MCF 10A (cell line): ENCODE measurements around the gene INHBE. TPM values are rescaled to one million over a fixed set of nuclear protein-coding genes. Genes with fewer than 3 reads are reported as not detected.

Experiments
- BruUV-seq: library from RNA; stranded (reverse); fragments of 400-500 nt; replicated peaks from 2 replicates; lab custom pipeline; 2021; lab: Mats Ljungman, UMichigan
- CTCF ChIA-PET: fragments of 300-600 bp; sonication (Branson Sonifier 250); formaldehyde crosslinking; extraction: SDS; loops from one replicate; lab custom pipeline; 2021; ENCODE audit warnings: antibody characterized with exemption, inconsistent platforms; lab: Yijun Ruan, JAX
- POLR2A ChIA-PET: fragments of 300-600, 350-650 bp; sonication (Branson Sonifier 250); formaldehyde crosslinking; extraction: SDS; loops from one replicate; lab custom pipeline; 2020; ENCODE audit warnings: antibody characterized with exemption, inconsistent platforms; lab: Yijun Ruan, JAX
- DNase-seq: peaks from one replicate; pipeline ENCODE4 v3.0.0-alpha.2; 2018; ENCODE audit not compliant: unreplicated experiment
- H3K27ac Mint-ChIP-seq: one replicate; pipeline ENCODE4 v1.8.0; 2022; ENCODE audit warnings: mild to moderate bottlenecking, low read depth, mixed read lengths; ENCODE audit not compliant: unreplicated experiment
- H3K27me3 Mint-ChIP-seq: one replicate; pipeline ENCODE4 v1.8.0; 2022; ENCODE audit warnings: mixed read lengths; ENCODE audit not compliant: insufficient read depth, unreplicated experiment
- H3K36me3 Mint-ChIP-seq: one replicate; pipeline ENCODE4 v1.8.0; 2022; ENCODE audit warnings: mild to moderate bottlenecking, moderate library complexity, mixed read lengths; ENCODE audit not compliant: insufficient read depth, unreplicated experiment
- H3K4me1 Mint-ChIP-seq: one replicate; pipeline ENCODE4 v1.8.0; 2022; ENCODE audit warnings: mixed read lengths; ENCODE audit not compliant: insufficient read depth, unreplicated experiment
- H3K4me3 Mint-ChIP-seq: one replicate; pipeline ENCODE4 v1.8.0; 2022; ENCODE audit warnings: mild to moderate bottlenecking, moderate library complexity, mixed read lengths; ENCODE audit not compliant: unreplicated experiment
- H3K9me3 Mint-ChIP-seq: one replicate; pipeline ENCODE4 v1.8.0; 2022; ENCODE audit warnings: mixed read lengths; ENCODE audit not compliant: unreplicated experiment
- CTCF ChIP-seq: fragments of 200-600 bp; IDR thresholded peaks from one replicate; pipeline ENCODE4 v1.8.0; 2022; ENCODE audit warnings: antibody characterized with exemption, mild to moderate bottlenecking; ENCODE audit not compliant: unreplicated experiment
- intact Hi-C: fragments of 100-400 bp; cut with micrococcal nuclease; formaldehyde crosslinking; loops from 2 replicates; pipeline ENCODE4 v1.14.1; 2022
- total RNA-seq: library from RNA; stranded (reverse); gene quantifications from 2 replicates; pipeline ENCODE4 v1.2.3, GENCODE V29; 2022

Gene INHBE
- total RNA-seq, 1 experiment from 2014 or later = 5.0 TPM

- Mint-ChIP-seq H3K4me3 (no peak overlapping the region), H3K4me1 (peaks cover 48% of the 10 kb centered on the region), H3K36me3 (peaks cover 5% of the 10 kb centered on the region), H3K27ac (peak overlapping the region; percentile 51), H3K9me3 (no peaks in the 10 kb centered on the region), H3K27me3 (peaks cover 15% of the 10 kb centered on the region)
- ChIA-PET POLR2A (interaction anchor here (0.7 to 2.3 kb wide), 3 partner anchors 8 to 62 kb away, joined by 3 to 7 read pairs (median 4); no protein-coding TSS in a partner anchor), CTCF (interaction anchor here (0.5 to 9.6 kb wide), 19 partner anchors 12 to 281 kb away, joined by 3 to 178 read pairs (median 5); partner anchors contain the start of gene STAC3)
- intact Hi-C loops = no loop called here
- DNase-seq = peak; percentile 9
- no TSS peak for BruUV-seq
- no peak for TF ChIP-seq CTCF
Measured at GRCh38 chr12:57456737-57457490, 1.8 kb downstream of the INHBE start.

- BruUV-seq = TSS peak; percentile 75
- Mint-ChIP-seq H3K27me3 (peaks cover 22% of the 10 kb centered on the region), H3K4me3 (peak overlapping the region; percentile 95), H3K4me1 (peaks cover 44% of the 10 kb centered on the region), H3K27ac (peak overlapping the region; percentile 66), H3K36me3 (peaks cover 9% of the 10 kb centered on the region), H3K9me3 (no peaks in the 10 kb centered on the region)
- TF ChIP-seq CTCF = no peak
- CTCF ChIA-PET = interaction anchor here (0.5 to 9.6 kb wide), 62 partner anchors 10 to 1855 kb away, joined by 3 to 139 read pairs (median 4); partner anchors contain the start of genes B4GALNT1, MARS1 and SHMT2
- intact Hi-C loops = loop anchor here (2.0 kb wide), 1 partner anchor 162 kb away; no protein-coding TSS in a partner anchor
- POLR2A ChIA-PET = interaction anchor here (0.5 to 2.3 kb wide), 7 partner anchors 17 to 235 kb away, joined by 3 to 8 read pairs (median 4); partner anchors contain the start of gene OS9
- no peak for DNase-seq
Measured at GRCh38 chr12:57458665-57459054, 3.6 kb downstream of the INHBE start.

- Mint-ChIP-seq H3K4me3 (peak overlapping the region; percentile 95), H3K9me3 (no peaks in the 10 kb centered on the region), H3K27me3 (peaks cover 27% of the 10 kb centered on the region), H3K4me1 (peaks cover 44% of the 10 kb centered on the region), H3K36me3 (peaks cover 9% of the 10 kb centered on the region), H3K27ac (peak overlapping the region; percentile 66)
- no TSS peak for BruUV-seq
- CTCF ChIA-PET = interaction anchor here (0.5 to 9.6 kb wide), 59 partner anchors 10 to 1854 kb away, joined by 3 to 139 read pairs (median 4); partner anchors contain the start of genes B4GALNT1, MARS1 and SHMT2
- POLR2A ChIA-PET = interaction anchor here (0.6 to 2.3 kb wide), 7 partner anchors 17 to 235 kb away, joined by 3 to 8 read pairs (median 4); partner anchors contain the start of gene OS9
- peak; percentile 90 for DNase-seq
- peak; percentile 94 for TF ChIP-seq CTCF
- intact Hi-C loops = loop anchor here (2.0 kb wide), 1 partner anchor 162 kb away; no protein-coding TSS in a partner anchor
Measured at GRCh38 chr12:57459055-57459749, 4.1 kb downstream of the INHBE start.
